Osteocyte (in vitro differentiated cells): ENCODE results near the gene CUL4A. TPM values are rescaled to one million over a fixed set of nuclear protein-coding genes. Genes with fewer than 3 reads are reported as not detected.
A peak's percentile ranks its signal among the peaks of the same experiment; 100 is the strongest.
"Not testable (repeated sequence)": the region's sequence is repeated elsewhere in the genome, so short reads cannot be mapped to it uniquely, and the experiment has no call there.

Experiments used
- DNase-seq: peaks from one replicate; pipeline ENCODE4 v3.0.0; 2021; ENCODE audit warnings: mixed read lengths; ENCODE audit not compliant: unreplicated experiment; ENCODE audit errors: extremely low spot score
- H3K27ac Mint-ChIP-seq: one replicate; pipeline ENCODE4 v1.8.0; 2021; ENCODE audit warnings: mild to moderate bottlenecking, mixed read lengths; ENCODE audit not compliant: unreplicated experiment
- H3K27me3 Mint-ChIP-seq: one replicate; pipeline ENCODE4 v1.8.0; 2021; ENCODE audit warnings: mixed read lengths; ENCODE audit not compliant: unreplicated experiment
- H3K36me3 Mint-ChIP-seq: one replicate; pipeline ENCODE4 v1.8.0; 2021; ENCODE audit warnings: mixed read lengths; ENCODE audit not compliant: unreplicated experiment
- H3K4me1 Mint-ChIP-seq: one replicate; pipeline ENCODE4 v1.8.0; 2021; ENCODE audit warnings: mixed read lengths; ENCODE audit not compliant: unreplicated experiment
- H3K4me3 Mint-ChIP-seq: one replicate; pipeline ENCODE4 v1.8.0; 2021; ENCODE audit warnings: mild to moderate bottlenecking, moderate library complexity, mixed read lengths; ENCODE audit not compliant: unreplicated experiment
- H3K9me3 Mint-ChIP-seq: one replicate; pipeline ENCODE4 v1.8.0; 2021; ENCODE audit warnings: mixed read lengths; ENCODE audit not compliant: unreplicated experiment
- CTCF ChIP-seq: fragments of 200-600 bp; sonication (generic); IDR thresholded peaks from 2 replicates; pipeline ENCODE4 v1.5.0; 2021; ENCODE audit warnings: antibody characterized with exemption, mild to moderate bottlenecking, moderate library complexity
- long read RNA-seq: library from polyadenylated mRNA; unstranded; transcript quantifications from one replicate; pipeline ENCODE4 v2.0.0, GENCODE V29; 2021
- total RNA-seq: library from RNA; stranded (reverse); gene quantifications from 2 replicates; pipeline ENCODE4 v1.2.1, GENCODE V29; 2021

The CUL4A gene
- 76.7 and 77.3 TPM in 2 replicates for total RNA-seq
- long read RNA-seq, full-length matches to known transcripts = 109 of 181 reads
- long read RNA-seq, partial matches to known transcripts = 60 of 181 reads
- long read RNA-seq, other reads (novel, unspliced or antisense) = 12 of 181 reads

GRCh38 chr13:113209336-113209758 is at the start of gene CUL4A:
CUL4A (plus strand) TSS chr13:113209613; CDS start chr13:113209628, 15 bp downstream.
- Mint-ChIP-seq H3K36me3 (peaks cover 16% of the 10 kb centered on the region), H3K4me3 (peak within 1 kb of the TSS; percentile 83), H3K27ac (peak within 1 kb of the TSS; percentile 78), H3K9me3 (no peaks in the 10 kb centered on the region), H3K27me3 (no peaks in the 10 kb centered on the region), H3K4me1 (peaks cover 57% of the 10 kb centered on the region)
- no peak for TF ChIP-seq CTCF
- DNase-seq = peak; percentile 89

GRCh38 chr13:113159701-113160100 is 49.7 kb upstream of the CUL4A start:
- peaks cover 4% of the 10 kb centered on the region for H3K4me1 Mint-ChIP-seq
- H3K9me3 Mint-ChIP-seq = no peaks in the 10 kb centered on the region
- no peaks in the 10 kb centered on the region for H3K27me3 Mint-ChIP-seq
- no peaks in the 10 kb centered on the region for H3K36me3 Mint-ChIP-seq
- no peak overlapping the region for H3K27ac Mint-ChIP-seq
- H3K4me3 Mint-ChIP-seq = no peak overlapping the region
- no peak for TF ChIP-seq CTCF
- no peak for DNase-seq

- H3K9me3 Mint-ChIP-seq = no peaks in the 10 kb centered on the region
- no peaks in the 10 kb centered on the region for H3K27me3 Mint-ChIP-seq
- peaks cover 10% of the 10 kb centered on the region for H3K4me1 Mint-ChIP-seq
- H3K27ac Mint-ChIP-seq = no peak overlapping the region
- TF ChIP-seq CTCF = no peak
- H3K36me3 Mint-ChIP-seq = no peaks in the 10 kb centered on the region
- H3K4me3 Mint-ChIP-seq = no peak overlapping the region
- no peak for DNase-seq
These were observed 48.4 kb upstream of the CUL4A start for GRCh38 chr13:113160983-113161382.

- no peak overlapping the region for H3K27ac Mint-ChIP-seq
- peaks cover 15% of the 10 kb centered on the region for H3K4me1 Mint-ChIP-seq
- H3K9me3 Mint-ChIP-seq = no peaks in the 10 kb centered on the region
These were observed 48.0 kb upstream of the CUL4A start for GRCh38 chr13:113161433-113161832.

GRCh38 chr13:113161975-113162374 is 47.4 kb upstream of the CUL4A start:
- H3K9me3 Mint-ChIP-seq, H3K27ac Mint-ChIP-seq, H3K27me3 Mint-ChIP-seq, DNase-seq, H3K4me3 Mint-ChIP-seq, H3K36me3 Mint-ChIP-seq: not testable (repeated sequence)
- H3K4me1 Mint-ChIP-seq = peaks cover 15% of the 10 kb centered on the region

More at GRCh38 chr13:113161433-113161832, 48.0 kb upstream of the CUL4A start:
- no peak for DNase-seq
- no peaks in the 10 kb centered on the region for H3K27me3 Mint-ChIP-seq
- H3K36me3 Mint-ChIP-seq = no peaks in the 10 kb centered on the region
- TF ChIP-seq CTCF = no peak
- no peak overlapping the region for H3K4me3 Mint-ChIP-seq
